K562 (cell line): ENCODE data around the gene VPS13D. TPM values are rescaled to one million over a fixed set of nuclear protein-coding genes. Genes with fewer than 3 reads are reported as not detected.

Experiments
- ADNP ChIP-seq: fragments of 200-800 bp; sonication (Bioruptor generic); IDR thresholded peaks from 2 replicates; pipeline ENCODE4 v1.6.1; 2016; ENCODE audit warnings: missing genetic modification characterization, missing compliant biosample characterization
- BCOR ChIP-seq: fragments of 450-650 bp; IDR thresholded peaks from 2 replicates; pipeline ENCODE4 v1.6.1; 2016
- CREBBP ChIP-seq: IDR thresholded peaks from one replicate; pipeline ENCODE4 v1.6.1; 2012; ENCODE audit warnings: low read depth, mild to moderate bottlenecking, control low read depth, inconsistent platforms, low read length
- ETV5 ChIP-seq: sonication (generic); formaldehyde crosslinking; IDR thresholded peaks from 2 replicates; pipeline ENCODE4 v1.4.0; 2020; ENCODE audit warnings: low read depth, mild to moderate bottlenecking, missing genetic modification reagents
- GATA2 ChIP-seq: sonication (generic); formaldehyde crosslinking; IDR thresholded peaks from 2 replicates; pipeline ENCODE4 v1.4.0; 2020; ENCODE audit warnings: mild to moderate bottlenecking, missing genetic modification reagents
- KDM1A ChIP-seq, 2 experiments: fragments of 450-650 bp; IDR thresholded peaks; 2 replicates each; pipeline ENCODE4 v1.6.1; 2016; ENCODE audit warnings: mild to moderate bottlenecking in 2 of 2
- MED1 ChIP-seq: sonication (generic); formaldehyde crosslinking; IDR thresholded peaks from 2 replicates; pipeline ENCODE4 v1.8.1; 2023; ENCODE audit warnings: missing genetic modification reagents, borderline replicate concordance
- MTA1 ChIP-seq: fragments of 450-650 bp; IDR thresholded peaks from 2 replicates; pipeline ENCODE4 v1.6.1; 2017; ENCODE audit warnings: borderline replicate concordance
- NEUROD1 ChIP-seq: fragments of 150-350 bp; IDR thresholded peaks from 2 replicates; pipeline ENCODE4 v1.6.1; 2014; ENCODE audit warnings: borderline replicate concordance, low read length, low read depth; ENCODE audit not compliant: partially characterized antibody
- NR3C1 ChIP-seq: sonication (generic); formaldehyde crosslinking; IDR thresholded peaks from 2 replicates; pipeline ENCODE4 v1.8.1; 2022; ENCODE audit warnings: missing genetic modification reagents
- PCBP2 ChIP-seq: fragments of 200-400 bp; formaldehyde crosslinking; IDR thresholded peaks from 2 replicates; pipeline ENCODE4 v1.6.1; 2018; ENCODE audit warnings: low read length, low read depth, mild to moderate bottlenecking, moderate library complexity; ENCODE audit not compliant: poor library complexity, severe bottlenecking
- PTBP1 ChIP-seq: fragments of 200-400 bp; formaldehyde crosslinking; IDR thresholded peaks from 2 replicates; pipeline ENCODE4 v1.6.1; 2017; ENCODE audit warnings: low read depth, low read length
- RCOR1 ChIP-seq, 2 experiments: IDR thresholded peaks; 2 replicates each; pipeline ENCODE4 v1.6.1; 2012; ENCODE audit warnings: low read depth in 2 of 2, low read length in 2 of 2, borderline replicate concordance in 1 of 2, improper control_type of control experiment in 1 of 2
- SIN3B ChIP-seq: fragments of 450-650 bp; IDR thresholded peaks from 2 replicates; pipeline ENCODE4 v1.6.1; 2017; ENCODE audit warnings: low read depth, mild to moderate bottlenecking, moderate library complexity
- SMARCA5 ChIP-seq: fragments of 450-650 bp; IDR thresholded peaks from 2 replicates; pipeline ENCODE4 v1.6.1; 2016
- polyA plus RNA-seq, 8 experiments: library from polyadenylated mRNA; depleted of rRNA in 4 of 8; stranded (reverse) in 5 of 8; unstranded in 3 of 8; fragments of >200 nt; fragmentation: Nextera tagmentation in 2 of 8; fragmentation: Illumina TruSeq in 1 of 8; extraction: Ambion mirVana in 2 of 8; extraction: Trizol in 1 of 8; gene quantifications; 2 replicates each; pipeline versions ENCODE4 v1.2.1 to v1.2.3, GENCODE V29; 2011 to 2014; ENCODE audit warnings: inconsistent platforms in 1 of 8, missing spikeins in 1 of 8
- total RNA-seq, 7 experiments: library from RNA; depleted of rRNA in 6 of 7; stranded (reverse); fragments of >200 nt in 6 of 7; fragmentation: Illumina TruSeq in 2 of 7; extraction: Trizol in 2 of 7; gene quantifications; 2 replicates each; pipeline versions ENCODE4 v1.2.1 to v1.2.3, GENCODE V29; 2011 to 2021; ENCODE audit warnings: low replicate concordance in 1 of 7
- TF ChIP-seq, protein P1 (sequence below): fragments of 150-350 bp; IDR thresholded peaks from 2 replicates; pipeline ENCODE4 v1.6.1; 2014; ENCODE audit warnings: low read depth, mild to moderate bottlenecking, low read length, borderline replicate concordance
- TF ChIP-seq, protein P2 (sequence below): sonication (generic); formaldehyde crosslinking; IDR thresholded peaks from 2 replicates; pipeline ENCODE4 v1.8.1; 2023; ENCODE audit warnings: missing genetic modification reagents, mild to moderate bottlenecking, borderline replicate concordance
- TF ChIP-seq, protein P3 (sequence below): sonication (generic); formaldehyde crosslinking; IDR thresholded peaks from 2 replicates; pipeline ENCODE4 v1.8.1; 2023; ENCODE audit warnings: mild to moderate bottlenecking, missing genetic modification reagents

The VPS13D gene
- total and polyA plus RNA-seq, 9 of the 15 experiments (the other 6 are each of a cell fraction or from before 2014, with no cell fraction given): 6.1 to 51.5 (median 38.5) TPM

DNA sequence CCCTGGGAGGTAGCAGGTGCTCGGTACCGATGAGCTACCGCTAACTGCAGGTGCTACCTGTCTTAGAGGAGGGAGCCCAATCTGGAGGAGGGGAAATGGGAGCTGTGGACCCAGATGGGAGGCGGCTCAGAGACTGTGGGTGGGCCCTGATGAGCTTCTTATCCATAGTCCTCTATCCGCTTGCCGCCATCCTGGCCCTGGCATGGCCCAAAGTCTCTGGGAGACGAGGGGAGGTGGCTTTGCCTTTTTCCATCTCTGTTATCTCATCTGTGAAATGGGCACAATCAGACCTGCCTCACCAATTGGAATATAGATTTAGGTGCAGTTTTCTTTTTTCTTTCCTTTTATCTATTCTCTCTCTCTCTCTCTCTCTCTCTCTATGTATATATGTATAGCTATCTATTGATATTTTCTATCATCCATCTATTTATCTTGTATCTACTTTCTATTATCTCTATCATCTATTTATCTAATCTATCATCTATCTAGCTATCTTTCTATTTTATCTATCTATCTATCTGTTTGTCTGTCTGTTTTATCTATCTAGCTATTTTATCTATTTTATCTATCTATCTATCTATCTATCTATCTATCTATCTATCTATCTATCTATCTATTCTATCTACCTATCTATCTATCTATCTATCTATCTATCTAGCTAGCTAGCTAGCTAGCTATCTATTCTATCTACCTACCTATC lies 46.6 kb upstream of the VPS13D start (continued):
- 0 out of 2 replicates have a peak, but pooled peaks have one; percentile 42 for TF ChIP-seq PTBP1
- 0 out of 2 replicates have a peak, but pooled peaks have one; percentile 19 for TF ChIP-seq MTA1
- TF ChIP-seq, protein P1, sequence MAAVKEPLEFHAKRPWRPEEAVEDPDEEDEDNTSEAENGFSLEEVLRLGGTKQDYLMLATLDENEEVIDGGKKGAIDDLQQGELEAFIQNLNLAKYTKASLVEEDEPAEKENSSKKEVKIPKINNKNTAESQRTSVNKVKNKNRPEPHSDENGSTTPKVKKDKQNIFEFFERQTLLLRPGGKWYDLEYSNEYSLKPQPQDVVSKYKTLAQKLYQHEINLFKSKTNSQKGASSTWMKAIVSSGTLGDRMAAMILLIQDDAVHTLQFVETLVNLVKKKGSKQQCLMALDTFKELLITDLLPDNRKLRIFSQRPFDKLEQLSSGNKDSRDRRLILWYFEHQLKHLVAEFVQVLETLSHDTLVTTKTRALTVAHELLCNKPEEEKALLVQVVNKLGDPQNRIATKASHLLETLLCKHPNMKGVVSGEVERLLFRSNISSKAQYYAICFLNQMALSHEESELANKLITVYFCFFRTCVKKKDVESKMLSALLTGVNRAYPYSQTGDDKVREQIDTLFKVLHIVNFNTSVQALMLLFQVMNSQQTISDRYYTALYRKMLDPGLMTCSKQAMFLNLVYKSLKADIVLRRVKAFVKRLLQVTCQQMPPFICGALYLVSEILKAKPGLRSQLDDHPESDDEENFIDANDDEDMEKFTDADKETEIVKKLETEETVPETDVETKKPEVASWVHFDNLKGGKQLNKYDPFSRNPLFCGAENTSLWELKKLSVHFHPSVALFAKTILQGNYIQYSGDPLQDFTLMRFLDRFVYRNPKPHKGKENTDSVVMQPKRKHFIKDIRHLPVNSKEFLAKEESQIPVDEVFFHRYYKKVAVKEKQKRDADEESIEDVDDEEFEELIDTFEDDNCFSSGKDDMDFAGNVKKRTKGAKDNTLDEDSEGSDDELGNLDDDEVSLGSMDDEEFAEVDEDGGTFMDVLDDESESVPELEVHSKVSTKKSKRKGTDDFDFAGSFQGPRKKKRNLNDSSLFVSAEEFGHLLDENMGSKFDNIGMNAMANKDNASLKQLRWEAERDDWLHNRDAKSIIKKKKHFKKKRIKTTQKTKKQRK: no peak
- peak; percentile 17; the same call in 1 of the 2 replicates for TF ChIP-seq GATA2 (CRISPR knock-in tag)
- TF ChIP-seq, protein P2, sequence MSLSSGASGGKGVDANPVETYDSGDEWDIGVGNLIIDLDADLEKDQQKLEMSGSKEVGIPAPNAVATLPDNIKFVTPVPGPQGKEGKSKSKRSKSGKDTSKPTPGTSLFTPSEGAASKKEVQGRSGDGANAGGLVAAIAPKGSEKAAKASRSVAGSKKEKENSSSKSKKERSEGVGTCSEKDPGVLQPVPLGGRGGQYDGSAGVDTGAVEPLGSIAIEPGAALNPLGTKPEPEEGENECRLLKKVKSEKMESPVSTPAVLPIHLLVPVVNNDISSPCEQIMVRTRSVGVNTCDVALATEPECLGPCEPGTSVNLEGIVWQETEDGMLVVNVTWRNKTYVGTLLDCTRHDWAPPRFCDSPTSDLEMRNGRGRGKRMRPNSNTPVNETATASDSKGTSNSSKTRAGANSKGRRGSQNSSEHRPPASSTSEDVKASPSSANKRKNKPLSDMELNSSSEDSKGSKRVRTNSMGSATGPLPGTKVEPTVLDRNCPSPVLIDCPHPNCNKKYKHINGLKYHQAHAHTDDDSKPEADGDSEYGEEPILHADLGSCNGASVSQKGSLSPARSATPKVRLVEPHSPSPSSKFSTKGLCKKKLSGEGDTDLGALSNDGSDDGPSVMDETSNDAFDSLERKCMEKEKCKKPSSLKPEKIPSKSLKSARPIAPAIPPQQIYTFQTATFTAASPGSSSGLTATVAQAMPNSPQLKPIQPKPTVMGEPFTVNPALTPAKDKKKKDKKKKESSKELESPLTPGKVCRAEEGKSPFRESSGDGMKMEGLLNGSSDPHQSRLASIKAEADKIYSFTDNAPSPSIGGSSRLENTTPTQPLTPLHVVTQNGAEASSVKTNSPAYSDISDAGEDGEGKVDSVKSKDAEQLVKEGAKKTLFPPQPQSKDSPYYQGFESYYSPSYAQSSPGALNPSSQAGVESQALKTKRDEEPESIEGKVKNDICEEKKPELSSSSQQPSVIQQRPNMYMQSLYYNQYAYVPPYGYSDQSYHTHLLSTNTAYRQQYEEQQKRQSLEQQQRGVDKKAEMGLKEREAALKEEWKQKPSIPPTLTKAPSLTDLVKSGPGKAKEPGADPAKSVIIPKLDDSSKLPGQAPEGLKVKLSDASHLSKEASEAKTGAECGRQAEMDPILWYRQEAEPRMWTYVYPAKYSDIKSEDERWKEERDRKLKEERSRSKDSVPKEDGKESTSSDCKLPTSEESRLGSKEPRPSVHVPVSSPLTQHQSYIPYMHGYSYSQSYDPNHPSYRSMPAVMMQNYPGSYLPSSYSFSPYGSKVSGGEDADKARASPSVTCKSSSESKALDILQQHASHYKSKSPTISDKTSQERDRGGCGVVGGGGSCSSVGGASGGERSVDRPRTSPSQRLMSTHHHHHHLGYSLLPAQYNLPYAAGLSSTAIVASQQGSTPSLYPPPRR (CRISPR knock-in tag): no peak
- peak in 1 of 2 experiments; percentile 65; a peak in 2 of 4 replicates for TF ChIP-seq KDM1A (IDR thresholded peaks at IDR 0.05)
- peak; percentile 89 for TF ChIP-seq BCOR
- no peak for TF ChIP-seq MED1 (CRISPR knock-in tag)
- peak; percentile 92 for TF ChIP-seq ADNP
- TF ChIP-seq CREBBP: no peak
- TF ChIP-seq PCBP2: no peak
- TF ChIP-seq SIN3B: no peak
- TF ChIP-seq ETV5: no peak
- TF ChIP-seq NEUROD1: no peak
- TF ChIP-seq SMARCA5: peak; percentile 53; the same call in 1 of the 2 replicates
- peak in 1 of 2 experiments; percentile 23; a peak in 1 of 4 replicates for TF ChIP-seq RCOR1 (IDR thresholded peaks at IDR 0.05; ENCODE audit: borderline replicate concordance in 1 of 2, low read depth in 2 of 2, low read length in 2 of 2)
- TF ChIP-seq, protein P3, sequence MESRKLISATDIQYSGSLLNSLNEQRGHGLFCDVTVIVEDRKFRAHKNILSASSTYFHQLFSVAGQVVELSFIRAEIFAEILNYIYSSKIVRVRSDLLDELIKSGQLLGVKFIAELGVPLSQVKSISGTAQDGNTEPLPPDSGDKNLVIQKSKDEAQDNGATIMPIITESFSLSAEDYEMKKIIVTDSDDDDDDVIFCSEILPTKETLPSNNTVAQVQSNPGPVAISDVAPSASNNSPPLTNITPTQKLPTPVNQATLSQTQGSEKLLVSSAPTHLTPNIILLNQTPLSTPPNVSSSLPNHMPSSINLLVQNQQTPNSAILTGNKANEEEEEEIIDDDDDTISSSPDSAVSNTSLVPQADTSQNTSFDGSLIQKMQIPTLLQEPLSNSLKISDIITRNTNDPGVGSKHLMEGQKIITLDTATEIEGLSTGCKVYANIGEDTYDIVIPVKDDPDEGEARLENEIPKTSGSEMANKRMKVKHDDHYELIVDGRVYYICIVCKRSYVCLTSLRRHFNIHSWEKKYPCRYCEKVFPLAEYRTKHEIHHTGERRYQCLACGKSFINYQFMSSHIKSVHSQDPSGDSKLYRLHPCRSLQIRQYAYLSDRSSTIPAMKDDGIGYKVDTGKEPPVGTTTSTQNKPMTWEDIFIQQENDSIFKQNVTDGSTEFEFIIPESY (CRISPR knock-in tag): peak; percentile 32; the same call in 1 of the 2 replicates
- TF ChIP-seq NR3C1 (CRISPR knock-in tag): no peak
